B cell (primary cell): Measurements from ENCODE around the gene CCDC85C. TPM values are rescaled to one million over a fixed set of nuclear protein-coding genes. Genes with fewer than 3 reads are reported as not detected.

Experiments used
- ATAC-seq: fragments of 200-7000 bp; cut with Tn5 transposase; one replicate; pipeline ENCODE4 v1.10.0; 2021; ENCODE audit warnings: low read depth, mild to moderate bottlenecking, moderate number of reproducible peaks, moderate library complexity
- CTCF ChIA-PET: fragments of 350-600 bp; sonication (Branson Sonifier 250); formaldehyde crosslinking; loops from one replicate; lab custom pipeline; 2021; ENCODE audit warnings: antibody characterized with exemption, inconsistent platforms; lab: Charles Lee
- POLR2A ChIA-PET: fragments of 350-600 bp; sonication (Branson Sonifier 250); formaldehyde crosslinking; loops from one replicate; lab custom pipeline; 2021; ENCODE audit warnings: antibody characterized with exemption; lab: Charles Lee
- DNase-seq: peaks from one replicate; pipeline ENCODE4 v3.0.0; 2013
- H2AFZ ChIP-seq: 2 replicates; pipeline ENCODE4 v1.6.1; 2012; ENCODE audit warnings: mild to moderate bottlenecking, low read depth, low read length; ENCODE audit not compliant: insufficient read depth, poor library complexity, severe bottlenecking
- H3K27ac ChIP-seq, 2 donors: 1 replicate in 1 of 2; 2 replicates in 1 of 2; pipeline ENCODE4 v1.5.1; 2012 to 2013; ENCODE audit warnings: low read length in 2 of 2, mild to moderate bottlenecking in 2 of 2, moderate library complexity in 1 of 2
- H3K27me3 ChIP-seq, 4 experiments: fragments of 200-600 bp in 1 of 4; sonication (generic) in 1 of 4; replicated peaks in 1 of 4; 1 replicate in 2 of 4; 2 replicates in 2 of 4; pipeline versions ENCODE4 v1.6.1 to v1.7.0; 2013 to 2016; ENCODE audit warnings: low read length in 3 of 4, mild to moderate bottlenecking in 2 of 4, mixed read lengths in 1 of 4, moderate library complexity in 1 of 4; ENCODE audit not compliant: insufficient read depth in 4 of 4, control insufficient read depth in 3 of 4; ENCODE audit errors: control extremely low read depth in 1 of 4
- H3K36me3 ChIP-seq, 2 experiments: replicated peaks in 1 of 2; 1 replicate in 1 of 2; 2 replicates in 1 of 2; pipeline versions ENCODE4 v1.6.1 to v1.7.1; 2013; ENCODE audit warnings: low read length in 1 of 2; ENCODE audit not compliant: insufficient read depth in 2 of 2, control insufficient read depth in 1 of 2; ENCODE audit errors: control extremely low read depth in 1 of 2, extremely low read depth in 1 of 2
- H3K4me1 ChIP-seq, 2 donors: fragments of 200-600 bp in 1 of 2; sonication (generic) in 1 of 2; 1 replicate in 1 of 2; 2 replicates in 1 of 2; pipeline versions ENCODE4 v1.5.1 to v1.6.1; 2013 to 2017; ENCODE audit warnings: low read length in 2 of 2; ENCODE audit not compliant: control insufficient read depth in 2 of 2, insufficient read depth in 2 of 2
- H3K4me2 ChIP-seq: replicated peaks from 2 replicates; pipeline ENCODE3; 2012; ENCODE audit warnings: mild to moderate bottlenecking, low read depth, low read length; ENCODE audit not compliant: poor library complexity, severe bottlenecking
- H3K4me3 ChIP-seq, 5 experiments: fragments of 200-600 bp in 1 of 5; sonication (generic) in 1 of 5; 1 replicate in 3 of 5; 2 replicates in 2 of 5; pipeline versions ENCODE4 v1.5.1 to v1.7.0; 2011 to 2016; ENCODE audit warnings: low read length in 4 of 5, mild to moderate bottlenecking in 4 of 5, low read depth in 2 of 5, control low read depth in 1 of 5, moderate library complexity in 1 of 5; ENCODE audit not compliant: insufficient read depth in 1 of 5; ENCODE audit errors: control extremely low read depth in 1 of 5, extremely low read depth in 1 of 5
- H3K79me2 ChIP-seq: fragments of 200-600 bp; sonication (generic); one replicate; pipeline ENCODE4 v1.6.0; 2016; ENCODE audit warnings: low read length; ENCODE audit not compliant: control insufficient read depth, insufficient read depth
- H3K9ac ChIP-seq: fragments of 200-600 bp; sonication (generic); 2 replicates; pipeline ENCODE4 v1.6.1; 2017; ENCODE audit warnings: mild to moderate bottlenecking, low read length, moderate library complexity
- H3K9me3 ChIP-seq, 3 donors: one replicate each; pipeline versions ENCODE4 v1.6.1 to v1.7.1; 2013; ENCODE audit warnings: low read length in 2 of 3; ENCODE audit not compliant: control insufficient read depth in 2 of 3, insufficient read depth in 1 of 3; ENCODE audit errors: control extremely low read depth in 1 of 3
- H4K20me1 ChIP-seq: 2 replicates; pipeline ENCODE4 v1.6.0; 2012; ENCODE audit warnings: mild to moderate bottlenecking, low read length; ENCODE audit not compliant: insufficient read depth, control insufficient read depth, poor library complexity, severe bottlenecking
- H3K27ac Mint-ChIP-seq: one replicate; pipeline ENCODE4 v1.8.0; 2021; ENCODE audit warnings: mixed read lengths
- H3K27me3 Mint-ChIP-seq: one replicate; pipeline ENCODE4 v1.8.0; 2021; ENCODE audit warnings: mixed read lengths
- H3K4me1 Mint-ChIP-seq: one replicate; pipeline ENCODE4 v1.8.0; 2021; ENCODE audit warnings: mixed read lengths
- H3K4me3 Mint-ChIP-seq: one replicate; pipeline ENCODE4 v1.8.0; 2021; ENCODE audit warnings: mixed read lengths
- H3K9me3 Mint-ChIP-seq: one replicate; pipeline ENCODE4 v1.8.0; 2022; ENCODE audit warnings: mixed read lengths; ENCODE audit not compliant: insufficient read depth
- EZH2 ChIP-seq: IDR thresholded peaks from 2 replicates; pipeline ENCODE4 v1.6.1; 2012; ENCODE audit warnings: borderline replicate concordance, low read depth, mild to moderate bottlenecking, moderate library complexity, low read length; ENCODE audit not compliant: insufficient read depth, poor library complexity, severe bottlenecking
- WGBS: methylation state at CpG from one replicate; pipeline ENCODE4 v1.1.5; 2013; ENCODE audit warnings: missing lambda C conversion rate; ENCODE audit not compliant: insufficient coverage; 5-methylcytosine and 5-hydroxymethylcytosine counted together
- intact Hi-C: fragments of 100-400 bp; cut with micrococcal nuclease; formaldehyde crosslinking; loops from one replicate; pipeline ENCODE4 v1.10.0; 2022
- polyA plus RNA-seq: library from polyadenylated mRNA; depleted of rRNA; stranded (reverse); fragments of >200 nt; gene quantifications from 2 replicates; pipeline ENCODE4 v1.2.3, GENCODE V29; 2012
- total RNA-seq, 2 donors: library from RNA; stranded (reverse); fragments of 120-200 nt in 1 of 2; gene quantifications; 1 replicate in 1 of 2; 2 replicates in 1 of 2; pipeline versions ENCODE4 v1.2.3 to v1.2.4, GENCODE V29; 2013 to 2022
- TF ChIP-seq, protein P1 (sequence below): fragments of 200-600 bp; IDR thresholded peaks from one replicate; pipeline ENCODE4 v1.8.0; 2022; ENCODE audit warnings: antibody characterized with exemption, mild to moderate bottlenecking

CCDC85C gene
- total and polyA plus RNA-seq, 2 donors (not counting 1 experiment from before 2014, with no cell fraction given) = 0.52 to 2.7 TPM

DNA sequence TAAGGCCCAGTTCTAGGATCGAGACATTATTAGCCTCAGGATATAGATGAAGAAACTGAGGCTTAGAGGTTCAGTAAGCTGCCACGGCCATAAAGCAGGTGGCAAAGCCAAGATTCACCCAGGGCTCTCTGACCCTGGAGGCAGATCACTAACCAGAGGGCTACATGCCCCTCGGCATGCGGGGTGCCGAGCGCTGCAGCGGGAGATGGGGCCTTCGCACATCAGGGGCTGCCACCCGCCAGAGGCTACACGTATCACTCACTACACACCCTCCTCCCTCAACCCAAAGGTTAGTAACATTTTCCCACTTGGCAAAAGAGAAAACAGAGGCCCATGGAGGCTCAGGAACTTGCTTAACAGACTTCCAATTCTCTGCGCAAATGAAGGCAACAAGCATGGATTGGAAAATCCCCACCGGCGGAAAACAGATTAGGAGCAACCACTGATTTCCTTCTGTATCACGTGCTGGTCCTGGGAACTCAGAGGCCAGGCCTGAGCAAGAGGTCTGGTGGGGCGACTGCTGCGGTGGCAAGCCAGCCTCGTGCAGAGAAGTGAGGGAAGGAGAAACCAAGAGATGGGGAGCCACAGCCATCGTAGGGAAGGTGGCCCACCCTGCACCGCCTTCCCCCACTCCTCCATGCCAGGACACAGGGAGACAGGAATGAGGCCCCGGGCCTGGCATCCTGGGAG lies 6.0 kb downstream of the CCDC85C start:
- Histone ChIP-seq H3K27ac (no peak overlapping the region), H3K4me2 (no peak overlapping the region), H3K4me1 (peaks cover 0 to 14% of the 10 kb centered on the region in 2 donors), H2AFZ (no peak overlapping the region), H3K27me3 (peaks cover 0 to 12% (median 5%) of the 10 kb centered on the region in 4 experiments), H3K9me3 (no peaks in the 10 kb centered on the region), H3K9ac (no peak overlapping the region), H3K36me3 (no peaks in the 10 kb centered on the region), H3K4me3 (no peak overlapping the region), H3K79me2 (no peaks in the 10 kb centered on the region), H4K20me1 (no peaks in the 10 kb centered on the region)
- intact Hi-C loops = no loop called here
- ATAC-seq = no peak
- 89% methylated on average over 16 of the region's 20 CpGs for WGBS
- H3K4me3 Mint-ChIP-seq = no peak overlapping the region
- no peak for DNase-seq
- ChIA-PET CTCF (no interaction called here), POLR2A (no interaction called here)
- TF ChIP-seq, protein P1, sequence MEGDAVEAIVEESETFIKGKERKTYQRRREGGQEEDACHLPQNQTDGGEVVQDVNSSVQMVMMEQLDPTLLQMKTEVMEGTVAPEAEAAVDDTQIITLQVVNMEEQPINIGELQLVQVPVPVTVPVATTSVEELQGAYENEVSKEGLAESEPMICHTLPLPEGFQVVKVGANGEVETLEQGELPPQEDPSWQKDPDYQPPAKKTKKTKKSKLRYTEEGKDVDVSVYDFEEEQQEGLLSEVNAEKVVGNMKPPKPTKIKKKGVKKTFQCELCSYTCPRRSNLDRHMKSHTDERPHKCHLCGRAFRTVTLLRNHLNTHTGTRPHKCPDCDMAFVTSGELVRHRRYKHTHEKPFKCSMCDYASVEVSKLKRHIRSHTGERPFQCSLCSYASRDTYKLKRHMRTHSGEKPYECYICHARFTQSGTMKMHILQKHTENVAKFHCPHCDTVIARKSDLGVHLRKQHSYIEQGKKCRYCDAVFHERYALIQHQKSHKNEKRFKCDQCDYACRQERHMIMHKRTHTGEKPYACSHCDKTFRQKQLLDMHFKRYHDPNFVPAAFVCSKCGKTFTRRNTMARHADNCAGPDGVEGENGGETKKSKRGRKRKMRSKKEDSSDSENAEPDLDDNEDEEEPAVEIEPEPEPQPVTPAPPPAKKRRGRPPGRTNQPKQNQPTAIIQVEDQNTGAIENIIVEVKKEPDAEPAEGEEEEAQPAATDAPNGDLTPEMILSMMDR = no peak
- no peak for TF ChIP-seq EZH2
- no peaks in the 10 kb centered on the region for H3K9me3 Mint-ChIP-seq
- H3K27me3 Mint-ChIP-seq = peaks cover 7% of the 10 kb centered on the region
- H3K27ac Mint-ChIP-seq = no peak overlapping the region
- H3K4me1 Mint-ChIP-seq = peaks cover 17% of the 10 kb centered on the region

DNA sequence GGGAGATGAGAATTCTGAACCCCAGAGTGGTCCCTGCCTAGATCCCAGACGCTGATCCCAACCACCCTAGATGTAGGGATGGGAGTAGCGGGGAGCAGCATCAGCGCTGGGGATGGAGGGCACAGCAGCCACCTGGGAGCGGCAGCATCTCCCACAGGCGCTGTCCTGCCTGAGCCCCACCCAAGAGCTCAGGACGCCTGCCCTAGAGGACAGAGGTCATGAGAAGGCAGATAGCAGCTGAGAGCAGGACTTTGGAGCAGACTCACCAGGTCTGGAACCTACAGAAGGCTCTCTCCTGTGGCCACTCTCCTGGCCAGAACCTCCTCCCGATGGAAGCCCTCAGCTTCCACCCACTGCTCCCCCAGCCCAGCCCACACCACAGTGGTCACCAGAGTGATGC lies 7.2 kb downstream of the CCDC85C start:
- no peaks in the 10 kb centered on the region for H3K79me2 ChIP-seq
- peaks cover 11% of the 10 kb centered on the region for H3K4me1 Mint-ChIP-seq
- peaks cover 0 to 8% of the 10 kb centered on the region in 2 donors for H3K4me1 ChIP-seq
- no peak for ATAC-seq
- ChIA-PET CTCF (no interaction called here), POLR2A (no interaction called here)
- H3K4me2 ChIP-seq = no peak overlapping the region
- TF ChIP-seq, protein P1 = no peak
- TF ChIP-seq EZH2 = no peak
- H3K4me3 ChIP-seq = no peak overlapping the region
- H3K4me3 Mint-ChIP-seq = no peak overlapping the region
- no peak overlapping the region for H2AFZ ChIP-seq
- DNase-seq = no peak
- WGBS = 96% methylated on average over 5 of the region's 7 CpGs
- intact Hi-C loops = no loop called here
- no peak overlapping the region for H3K9ac ChIP-seq
- H3K27ac ChIP-seq = no peak overlapping the region
- H3K27me3 ChIP-seq = no peaks in the 10 kb centered on the region
- peaks cover 6% of the 10 kb centered on the region for H3K27me3 Mint-ChIP-seq
- no peaks in the 10 kb centered on the region for H3K36me3 ChIP-seq
- H3K9me3 ChIP-seq = no peaks in the 10 kb centered on the region
- H3K9me3 Mint-ChIP-seq = no peaks in the 10 kb centered on the region
- H3K27ac Mint-ChIP-seq = no peak overlapping the region
- H4K20me1 ChIP-seq = no peaks in the 10 kb centered on the region
